Measurements from ENCODE around the gene IL20RA. TPM values are rescaled to one million over a fixed set of nuclear protein-coding genes. Genes with fewer than 3 reads are reported as not detected.

IL20RA gene
- total and polyA plus RNA-seq, 2 experiments from 2014 or later: 0.71 to 0.86 TPM

DNA sequence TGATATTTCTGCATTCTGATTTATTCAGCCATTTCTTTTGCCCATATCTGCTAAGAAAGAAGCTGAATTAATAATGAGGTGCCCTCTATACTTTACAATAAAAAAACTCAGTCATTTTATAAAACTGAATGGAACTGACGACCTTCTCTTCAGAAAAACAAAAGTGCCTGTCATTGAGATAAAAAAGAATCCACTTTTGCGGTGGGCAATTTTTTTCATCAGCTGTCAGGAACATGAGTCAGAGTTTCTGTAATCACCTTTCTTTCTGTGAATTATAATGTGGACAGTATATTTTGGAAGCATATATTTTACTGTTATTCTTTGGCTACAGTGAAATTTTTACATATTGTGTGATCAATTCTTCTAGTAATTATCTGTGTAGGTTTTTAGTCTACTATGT, 33.4 kb downstream of the IL20RA start:
- DNase-seq (ENCODE audit: low read depth in 1 of 2, low spot score in 1 of 2): no peak
- no peaks in the 10 kb centered on the region for H3K9me3 ChIP-seq (ENCODE audit: low read depth)
- H3K36me3 ChIP-seq: no peaks in the 10 kb centered on the region
- H3K4me3 ChIP-seq: no peak overlapping the region
- peaks cover 19% of the 10 kb centered on the region for H3K4me1 ChIP-seq (ENCODE audit: low read depth)
- no peak overlapping the region for H3K27ac ChIP-seq
- H3K27me3 ChIP-seq: no peaks in the 10 kb centered on the region
- TF ChIP-seq, protein P1, sequence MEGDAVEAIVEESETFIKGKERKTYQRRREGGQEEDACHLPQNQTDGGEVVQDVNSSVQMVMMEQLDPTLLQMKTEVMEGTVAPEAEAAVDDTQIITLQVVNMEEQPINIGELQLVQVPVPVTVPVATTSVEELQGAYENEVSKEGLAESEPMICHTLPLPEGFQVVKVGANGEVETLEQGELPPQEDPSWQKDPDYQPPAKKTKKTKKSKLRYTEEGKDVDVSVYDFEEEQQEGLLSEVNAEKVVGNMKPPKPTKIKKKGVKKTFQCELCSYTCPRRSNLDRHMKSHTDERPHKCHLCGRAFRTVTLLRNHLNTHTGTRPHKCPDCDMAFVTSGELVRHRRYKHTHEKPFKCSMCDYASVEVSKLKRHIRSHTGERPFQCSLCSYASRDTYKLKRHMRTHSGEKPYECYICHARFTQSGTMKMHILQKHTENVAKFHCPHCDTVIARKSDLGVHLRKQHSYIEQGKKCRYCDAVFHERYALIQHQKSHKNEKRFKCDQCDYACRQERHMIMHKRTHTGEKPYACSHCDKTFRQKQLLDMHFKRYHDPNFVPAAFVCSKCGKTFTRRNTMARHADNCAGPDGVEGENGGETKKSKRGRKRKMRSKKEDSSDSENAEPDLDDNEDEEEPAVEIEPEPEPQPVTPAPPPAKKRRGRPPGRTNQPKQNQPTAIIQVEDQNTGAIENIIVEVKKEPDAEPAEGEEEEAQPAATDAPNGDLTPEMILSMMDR (IDR thresholded peaks at IDR 0.05; ENCODE audit: low read depth, low read length): no peak

DNA sequence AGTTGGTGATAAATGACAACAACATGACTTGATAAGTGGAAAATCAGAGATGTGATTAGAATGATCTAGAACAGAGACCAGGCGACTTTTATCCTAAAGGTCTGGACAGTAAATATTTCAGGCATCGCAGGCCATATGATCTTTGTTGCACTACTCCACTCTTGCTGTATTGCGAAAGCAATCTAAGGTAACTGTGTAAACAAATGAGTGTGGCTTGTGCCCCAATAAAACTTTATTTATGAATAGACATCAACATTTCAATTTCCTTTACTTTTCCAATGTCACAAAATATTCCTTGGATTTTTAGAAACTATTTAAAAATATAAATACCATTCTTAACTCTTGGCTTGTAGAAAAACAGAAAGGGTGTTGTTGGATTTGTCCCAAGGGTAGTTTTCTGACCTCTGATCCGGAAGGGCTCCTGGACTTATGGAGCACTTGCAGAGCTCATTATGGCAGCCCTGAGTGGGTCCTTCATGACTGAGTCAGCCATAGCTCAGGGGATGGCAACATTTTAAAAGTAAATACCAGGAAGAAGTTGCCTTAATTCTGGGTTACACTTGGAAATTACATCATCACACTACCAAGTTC, 34.5 kb downstream of the IL20RA start:
- no peaks in the 10 kb centered on the region for H3K27me3 ChIP-seq
- TF ChIP-seq, protein P1 (IDR thresholded peaks at IDR 0.05; ENCODE audit: low read depth, low read length): no peak
- no peaks in the 10 kb centered on the region for H3K36me3 ChIP-seq
- DNase-seq (ENCODE audit: low read depth in 1 of 2, low spot score in 1 of 2): no peak
- H3K4me1 ChIP-seq (ENCODE audit: low read depth): peaks cover 14% of the 10 kb centered on the region
- H3K4me3 ChIP-seq: no peak overlapping the region
- no peak overlapping the region for H3K27ac ChIP-seq
- H3K9me3 ChIP-seq (ENCODE audit: low read depth): no peaks in the 10 kb centered on the region

DNA sequence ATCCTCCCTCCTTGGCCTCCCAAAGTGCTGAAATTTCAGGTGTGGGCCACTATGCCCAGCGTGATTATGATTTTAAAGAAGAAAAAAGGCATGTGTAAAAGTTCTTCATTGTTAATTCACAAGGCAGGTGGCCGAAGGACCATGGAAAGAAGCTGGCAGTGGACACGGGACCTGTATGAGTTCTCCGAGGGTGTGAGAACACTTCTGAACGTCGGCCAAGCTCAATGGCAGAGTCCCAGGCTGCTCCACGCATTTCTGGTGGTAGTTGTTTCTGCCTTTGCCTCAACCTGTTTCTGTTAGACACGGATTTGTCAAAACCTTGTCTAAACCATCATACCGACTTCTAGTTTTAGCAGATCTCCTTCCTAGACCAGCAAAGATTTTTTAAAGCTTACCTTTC, 36.6 kb downstream of the IL20RA start:
- Histone ChIP-seq H3K4me3 (no peak overlapping the region), H3K4me1 (ENCODE audit: low read depth) (peaks cover 7% of the 10 kb centered on the region), H3K27ac (no peak overlapping the region), H3K27me3 (no peaks in the 10 kb centered on the region), H3K9me3 (ENCODE audit: low read depth) (no peaks in the 10 kb centered on the region), H3K36me3 (no peaks in the 10 kb centered on the region)
- TF ChIP-seq, protein P1 (IDR thresholded peaks at IDR 0.05; ENCODE audit: low read depth, low read length): no peak
- no peak for DNase-seq (ENCODE audit: low read depth in 1 of 2, low spot score in 1 of 2)

DNA sequence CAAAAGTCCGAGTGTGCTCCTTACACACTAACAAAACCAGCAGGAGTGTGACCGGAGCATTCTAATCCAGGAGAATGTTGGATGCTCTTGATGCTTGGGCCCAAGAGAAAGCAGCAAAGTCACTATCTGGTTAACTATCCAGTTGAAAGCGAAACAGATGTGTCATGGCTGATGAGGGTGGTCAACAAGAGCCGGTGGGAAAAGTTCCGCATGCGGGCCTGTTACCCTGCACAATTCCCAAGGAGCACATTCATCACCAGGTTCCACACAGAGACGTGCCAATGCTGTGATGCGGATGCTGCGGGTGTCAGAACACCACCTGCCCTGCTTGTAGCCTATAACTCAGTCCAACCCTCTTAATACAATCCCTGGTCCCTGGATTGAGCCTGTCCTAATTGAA, 38.7 kb downstream of the IL20RA start:
- H3K36me3 ChIP-seq: no peaks in the 10 kb centered on the region
- no peaks in the 10 kb centered on the region for H3K27me3 ChIP-seq
- no peak overlapping the region for H3K27ac ChIP-seq
- peaks cover under 1% of the 10 kb centered on the region for H3K4me1 ChIP-seq (ENCODE audit: low read depth)
- no peaks in the 10 kb centered on the region for H3K9me3 ChIP-seq (ENCODE audit: low read depth)
- H3K4me3 ChIP-seq: no peak overlapping the region
- DNase-seq (ENCODE audit: low read depth in 1 of 2, low spot score in 1 of 2): no peak
- TF ChIP-seq, protein P1 (IDR thresholded peaks at IDR 0.05; ENCODE audit: low read depth, low read length): no peak

DNA sequence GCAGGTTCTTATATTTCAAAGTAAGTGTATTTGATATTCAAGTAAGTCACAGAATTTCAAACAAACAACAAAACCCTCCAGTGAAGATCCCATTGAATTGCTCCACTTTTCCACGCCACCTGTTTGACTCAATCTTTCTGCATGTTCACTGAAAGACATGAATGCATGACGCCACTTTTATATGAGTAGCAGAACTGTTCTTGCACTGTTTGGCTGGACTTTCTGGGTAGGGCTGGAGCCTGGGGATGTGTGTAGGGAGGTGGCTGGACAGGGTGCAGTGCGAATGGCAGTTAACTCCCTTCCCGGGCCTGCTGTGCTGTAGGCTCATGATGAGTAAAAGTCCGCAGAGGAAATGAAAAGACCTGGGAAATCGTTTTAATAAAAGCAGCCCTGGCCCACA, 39.7 kb downstream of the IL20RA start:
- no peaks in the 10 kb centered on the region for H3K9me3 ChIP-seq (ENCODE audit: low read depth)
- DNase-seq (ENCODE audit: low read depth in 1 of 2, low spot score in 1 of 2): no peak
- no peak overlapping the region for H3K4me3 ChIP-seq
- TF ChIP-seq, protein P1 (IDR thresholded peaks at IDR 0.05; ENCODE audit: low read depth, low read length): no peak
- no peaks in the 10 kb centered on the region for H3K27me3 ChIP-seq
- H3K4me1 ChIP-seq (ENCODE audit: low read depth): no peaks in the 10 kb centered on the region
- H3K36me3 ChIP-seq: no peaks in the 10 kb centered on the region
- no peak overlapping the region for H3K27ac ChIP-seq

Data from cardiac muscle cell (in vitro differentiated cells and primary cell).